ENCODE measurements around the gene SS18.

The SS18 gene

GRCh38 chr18:26008096-26008495 is 82.3 kb downstream of the SS18 start:
- Histone ChIP-seq H3K9me3 (ENCODE audit: insufficient read depth, low read depth, low read length) (no peaks in the 10 kb centered on the region), H2AFZ (ENCODE audit: low read length) (no peak overlapping the region), H3K4me3 (ENCODE audit: low read length, poor library complexity, severe bottlenecking) (no peak overlapping the region), H3K27me3 (ENCODE audit: insufficient read depth, low read length, poor library complexity, severe bottlenecking) (no peaks in the 10 kb centered on the region), H3K4me2 (ENCODE audit: low read depth, low read length, poor library complexity, severe bottlenecking) (no peak overlapping the region), H3K9ac (ENCODE audit: low read depth, low read length, poor library complexity, severe bottlenecking) (no peak overlapping the region), H3F3A (ENCODE audit: low read depth) (no peaks in the 10 kb centered on the region), H3K9me2 (replicated peaks; ENCODE audit: low read depth, low read length) (no peaks in the 10 kb centered on the region), H3K79me2 (ENCODE audit: insufficient read depth, low read length) (no peaks in the 10 kb centered on the region), H3K4me1 (ENCODE audit: insufficient read depth, low read length, poor library complexity, severe bottlenecking) (no peaks in the 10 kb centered on the region), H3K36me3 (ENCODE audit: insufficient read depth, low read length) (no peaks in the 10 kb centered on the region; the same call in 1 of the 2 replicates), H4K20me1 (ENCODE audit: insufficient read depth, low read length, poor library complexity, severe bottlenecking) (no peaks in the 10 kb centered on the region)
- TF ChIP-seq EZH2phosphoT487 (IDR thresholded peaks at IDR 0.05; ENCODE audit: borderline replicate concordance) (no peak), CTCF (conservative IDR thresholded peaks at IDR 0.05; ENCODE audit: low read length) (no peak)

GRCh38 chr18:26005950-26006349 is 84.5 kb downstream of the SS18 start:
- H3K4me2 ChIP-seq (ENCODE audit: low read depth, low read length, poor library complexity, severe bottlenecking): no peak overlapping the region
- no peaks in the 10 kb centered on the region for H3K79me2 ChIP-seq (ENCODE audit: insufficient read depth, low read length)
- no peak overlapping the region for H3K9ac ChIP-seq (ENCODE audit: low read depth, low read length, poor library complexity, severe bottlenecking)
- H3K9me2 ChIP-seq (replicated peaks; ENCODE audit: low read depth, low read length): no peaks in the 10 kb centered on the region
- H3K4me3 ChIP-seq (ENCODE audit: low read length, poor library complexity, severe bottlenecking): no peak overlapping the region
- no peaks in the 10 kb centered on the region for H3K36me3 ChIP-seq (ENCODE audit: insufficient read depth, low read length)
- no peak overlapping the region for H2AFZ ChIP-seq (ENCODE audit: low read length)
- no peaks in the 10 kb centered on the region for H3K4me1 ChIP-seq (ENCODE audit: insufficient read depth, low read length, poor library complexity, severe bottlenecking)
- no peaks in the 10 kb centered on the region for H4K20me1 ChIP-seq (ENCODE audit: insufficient read depth, low read length, poor library complexity, severe bottlenecking)
- H3K27me3 ChIP-seq (ENCODE audit: insufficient read depth, low read length, poor library complexity, severe bottlenecking): no peaks in the 10 kb centered on the region
- H3F3A ChIP-seq (ENCODE audit: low read depth): no peaks in the 10 kb centered on the region
- TF ChIP-seq CTCF (conservative IDR thresholded peaks at IDR 0.05; ENCODE audit: low read length): no peak
- no peak for TF ChIP-seq EZH2phosphoT487 (IDR thresholded peaks at IDR 0.05; ENCODE audit: borderline replicate concordance)
- no peaks in the 10 kb centered on the region for H3K9me3 ChIP-seq (ENCODE audit: insufficient read depth, low read depth, low read length)

- Histone ChIP-seq H3K36me3 (ENCODE audit: insufficient read depth, low read length) (no peaks in the 10 kb centered on the region), H3K4me2 (ENCODE audit: low read depth, low read length, poor library complexity, severe bottlenecking) (no peak overlapping the region), H2AFZ (ENCODE audit: low read length) (no peak overlapping the region), H3K27me3 (ENCODE audit: insufficient read depth, low read length, poor library complexity, severe bottlenecking) (no peaks in the 10 kb centered on the region), H3F3A (ENCODE audit: low read depth) (no peaks in the 10 kb centered on the region), H3K9ac (ENCODE audit: low read depth, low read length, poor library complexity, severe bottlenecking) (no peak overlapping the region), H3K9me3 (ENCODE audit: insufficient read depth, low read depth, low read length) (no peaks in the 10 kb centered on the region), H3K4me1 (ENCODE audit: insufficient read depth, low read length, poor library complexity, severe bottlenecking) (no peaks in the 10 kb centered on the region), H4K20me1 (ENCODE audit: insufficient read depth, low read length, poor library complexity, severe bottlenecking) (no peaks in the 10 kb centered on the region), H3K4me3 (ENCODE audit: low read length, poor library complexity, severe bottlenecking) (no peak overlapping the region), H3K9me2 (replicated peaks; ENCODE audit: low read depth, low read length) (no peaks in the 10 kb centered on the region), H3K79me2 (ENCODE audit: insufficient read depth, low read length) (no peaks in the 10 kb centered on the region)
- TF ChIP-seq EZH2phosphoT487 (IDR thresholded peaks at IDR 0.05; ENCODE audit: borderline replicate concordance) (no peak), CTCF (conservative IDR thresholded peaks at IDR 0.05; ENCODE audit: low read length) (no peak)
Measured at GRCh38 chr18:26004832-26005231, 85.6 kb downstream of the SS18 start.

Measured in Loucy (cell line).